IPS-15b (cell line): Measurements from ENCODE around the gene LRRC4.

ENCODE experiments used
- H3K27me3 ChIP-seq: one replicate; pipeline ENCODE4 v1.6.1; 2013; ENCODE audit warnings: low read length; ENCODE audit not compliant: control insufficient read depth, insufficient read depth
- H3K36me3 ChIP-seq: one replicate; pipeline ENCODE4 v1.6.1; 2013; ENCODE audit warnings: low read length; ENCODE audit not compliant: control insufficient read depth, insufficient read depth
- H3K4me1 ChIP-seq: one replicate; pipeline ENCODE4 v1.6.1; 2013; ENCODE audit warnings: mild to moderate bottlenecking, low read length; ENCODE audit not compliant: control insufficient read depth, insufficient read depth
- H3K4me3 ChIP-seq: one replicate; pipeline ENCODE4 v1.5.1; 2013; ENCODE audit warnings: low read depth, low read length
- H3K9ac ChIP-seq: one replicate; pipeline ENCODE4 v1.6.1; 2013; ENCODE audit warnings: low read depth, mild to moderate bottlenecking, low read length
- H3K9me3 ChIP-seq: one replicate; pipeline ENCODE4 v1.6.1; 2013; ENCODE audit warnings: mild to moderate bottlenecking, low read length; ENCODE audit not compliant: control insufficient read depth, insufficient read depth

LRRC4 gene

GRCh38 chr7:128055637-128056036, 24.4 kb upstream of the LRRC4 start:
- no peaks in the 10 kb centered on the region for H3K9me3 ChIP-seq
- H3K9ac ChIP-seq, result no peak overlapping the region
- H3K4me1 ChIP-seq, result no peaks in the 10 kb centered on the region
- H3K36me3 ChIP-seq, result no peaks in the 10 kb centered on the region
- no peaks in the 10 kb centered on the region for H3K27me3 ChIP-seq
- H3K4me3 ChIP-seq, result no peak overlapping the region

DNA sequence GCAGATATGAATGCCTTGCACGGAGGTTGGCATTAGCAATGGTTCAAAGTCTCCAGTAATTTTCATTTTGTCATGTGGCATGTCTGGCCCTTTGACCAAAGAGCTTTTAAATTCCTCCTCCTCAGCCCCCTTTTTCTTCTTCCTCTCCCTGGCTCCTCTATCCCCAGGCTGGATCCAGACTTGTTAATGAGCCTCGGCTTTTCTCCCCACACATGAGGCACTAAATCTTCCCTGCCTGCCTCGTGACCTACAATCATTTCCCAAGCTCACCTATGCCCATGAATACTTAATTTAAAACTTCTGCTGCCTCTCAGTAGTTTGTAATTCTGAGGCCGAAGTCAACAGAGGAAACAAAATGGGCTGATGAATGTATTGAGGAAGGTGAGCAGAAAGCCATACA, 23.3 kb upstream of the LRRC4 start:
- H3K4me3 ChIP-seq, result no peak overlapping the region
- H3K36me3 ChIP-seq, result no peaks in the 10 kb centered on the region
- no peaks in the 10 kb centered on the region for H3K4me1 ChIP-seq
- H3K27me3 ChIP-seq, result no peaks in the 10 kb centered on the region
- no peaks in the 10 kb centered on the region for H3K9me3 ChIP-seq
- no peak overlapping the region for H3K9ac ChIP-seq

GRCh38 chr7:128053991-128054390, 22.8 kb upstream of the LRRC4 start:
- no peak overlapping the region for H3K4me3 ChIP-seq
- no peak overlapping the region for H3K9ac ChIP-seq
- no peaks in the 10 kb centered on the region for H3K4me1 ChIP-seq
- H3K9me3 ChIP-seq, result no peaks in the 10 kb centered on the region
- no peaks in the 10 kb centered on the region for H3K27me3 ChIP-seq
- H3K36me3 ChIP-seq, result no peaks in the 10 kb centered on the region

GRCh38 chr7:128053023-128053422, 21.8 kb upstream of the LRRC4 start:
- Histone ChIP-seq H3K4me1 (no peaks in the 10 kb centered on the region), H3K9ac (no peak overlapping the region), H3K4me3 (no peak overlapping the region), H3K27me3 (no peaks in the 10 kb centered on the region), H3K36me3 (no peaks in the 10 kb centered on the region), H3K9me3 (no peaks in the 10 kb centered on the region)

DNA sequence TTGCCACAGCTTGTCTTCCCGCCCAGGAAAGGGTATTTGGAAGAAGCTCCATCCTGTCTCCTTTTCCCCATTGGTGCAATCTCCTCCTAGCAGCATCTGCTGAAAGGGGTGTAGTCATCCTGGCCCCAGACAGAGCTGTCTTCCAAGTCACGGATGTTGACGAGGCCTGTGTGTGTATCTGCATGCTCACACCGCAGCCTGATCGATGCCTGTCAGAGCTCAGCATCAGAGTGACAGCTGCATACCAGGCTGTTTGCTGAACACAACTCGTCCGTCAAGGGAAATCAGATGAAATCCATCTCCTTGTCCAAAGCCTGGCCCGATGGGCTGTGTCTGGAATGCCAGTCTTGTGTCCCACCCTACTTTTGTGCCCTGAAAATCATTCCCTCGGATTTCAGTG, 21.2 kb upstream of the LRRC4 start:
- Histone ChIP-seq H3K9me3 (no peaks in the 10 kb centered on the region), H3K27me3 (no peaks in the 10 kb centered on the region), H3K4me1 (no peaks in the 10 kb centered on the region), H3K9ac (no peak overlapping the region), H3K36me3 (no peaks in the 10 kb centered on the region), H3K4me3 (no peak overlapping the region)

DNA sequence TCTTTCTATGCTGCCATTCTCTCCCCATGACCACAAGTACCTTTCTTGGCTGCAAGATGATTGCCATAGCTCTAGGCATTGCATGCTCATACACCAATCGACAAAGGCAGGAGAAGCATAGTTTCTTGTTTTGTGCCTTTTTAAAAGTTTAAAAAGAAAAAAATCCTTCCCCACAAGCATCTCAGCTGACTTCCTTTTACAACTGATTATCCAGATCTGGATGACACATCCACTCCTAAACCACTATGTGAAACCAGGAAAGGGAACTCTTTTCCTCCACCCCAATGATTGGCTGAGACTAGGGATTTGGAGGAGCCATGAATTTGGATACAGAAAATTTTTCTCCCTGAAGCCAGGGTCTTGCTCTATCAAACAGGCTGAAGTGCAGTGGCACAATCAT, 14.5 kb upstream of the LRRC4 start:
- Histone ChIP-seq H3K27me3 (no peaks in the 10 kb centered on the region), H3K36me3 (no peaks in the 10 kb centered on the region), H3K9ac (no peak overlapping the region), H3K4me3 (no peak overlapping the region), H3K9me3 (no peaks in the 10 kb centered on the region), H3K4me1 (peaks cover 1% of the 10 kb centered on the region)

GRCh38 chr7:128045158-128045557, 13.9 kb upstream of the LRRC4 start:
- H3K4me1 ChIP-seq, result peaks cover 3% of the 10 kb centered on the region
- H3K9me3 ChIP-seq, result no peaks in the 10 kb centered on the region
- H3K9ac ChIP-seq, result no peak overlapping the region
- H3K27me3 ChIP-seq, result no peaks in the 10 kb centered on the region
- H3K36me3 ChIP-seq, result no peaks in the 10 kb centered on the region
- no peak overlapping the region for H3K4me3 ChIP-seq

DNA sequence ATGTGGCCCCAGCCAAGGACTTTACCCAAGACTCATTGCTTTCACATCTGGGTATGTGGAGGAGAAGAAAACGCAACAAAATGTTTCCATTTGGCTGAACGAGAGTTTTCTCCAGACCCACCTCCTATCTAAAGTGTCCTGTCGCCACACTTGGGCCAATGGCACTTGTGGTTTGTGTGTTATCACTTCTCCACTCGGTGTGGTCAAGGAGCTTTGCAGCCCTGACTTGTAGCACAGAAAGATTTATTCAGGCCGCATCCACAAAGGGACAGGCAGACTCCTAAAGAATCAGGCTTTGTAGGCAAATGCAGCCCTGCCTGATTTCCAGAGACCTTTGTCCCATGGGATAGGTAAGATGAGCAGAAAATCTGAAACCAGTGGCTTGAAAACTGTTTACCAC, 12.8 kb upstream of the LRRC4 start:
- Histone ChIP-seq H3K9ac (no peak overlapping the region), H3K4me1 (peaks cover 3% of the 10 kb centered on the region), H3K27me3 (no peaks in the 10 kb centered on the region), H3K9me3 (no peaks in the 10 kb centered on the region), H3K4me3 (no peak overlapping the region), H3K36me3 (no peaks in the 10 kb centered on the region)

- H3K9me3 ChIP-seq, result no peaks in the 10 kb centered on the region
- no peaks in the 10 kb centered on the region for H3K36me3 ChIP-seq
- no peaks in the 10 kb centered on the region for H3K27me3 ChIP-seq
- H3K4me1 ChIP-seq, result peaks cover 3% of the 10 kb centered on the region
- H3K4me3 ChIP-seq, result no peak overlapping the region
- no peak overlapping the region for H3K9ac ChIP-seq
Measured at GRCh38 chr7:128042012-128042411, 10.8 kb upstream of the LRRC4 start.

- Histone ChIP-seq H3K9me3 (no peaks in the 10 kb centered on the region), H3K36me3 (no peaks in the 10 kb centered on the region), H3K9ac (no peak overlapping the region), H3K27me3 (no peaks in the 10 kb centered on the region), H3K4me1 (peaks cover 3% of the 10 kb centered on the region), H3K4me3 (no peak overlapping the region)
Measured at GRCh38 chr7:128041203-128041602, 10.0 kb upstream of the LRRC4 start.

GRCh38 chr7:128040205-128040604, 9.0 kb upstream of the LRRC4 start:
- Histone ChIP-seq H3K9ac (no peak overlapping the region), H3K27me3 (no peaks in the 10 kb centered on the region), H3K36me3 (no peaks in the 10 kb centered on the region), H3K4me3 (no peak overlapping the region), H3K4me1 (peaks cover 3% of the 10 kb centered on the region), H3K9me3 (no peaks in the 10 kb centered on the region)

- H3K9me3 ChIP-seq, result no peaks in the 10 kb centered on the region
- H3K9ac ChIP-seq, result no peak overlapping the region
- H3K4me3 ChIP-seq, result no peak overlapping the region
- no peaks in the 10 kb centered on the region for H3K36me3 ChIP-seq
- peaks cover 3% of the 10 kb centered on the region for H3K4me1 ChIP-seq
- H3K27me3 ChIP-seq, result no peaks in the 10 kb centered on the region
Measured at GRCh38 chr7:128039544-128039953, 8.3 kb upstream of the LRRC4 start.
